GM21825 (cell line): Measurements from ENCODE around the gene KNOP1.
"Not testable (repeated sequence)": the region's sequence is repeated elsewhere in the genome, so short reads cannot be mapped to it uniquely, and the experiment has no call there.

Experiments
- ATAC-seq: cut with Tn5 transposase; IDR thresholded peaks from one replicate; pipeline ENCODE4 v1.9.1; 2021; ENCODE audit warnings: mild to moderate bottlenecking, moderate library complexity; ENCODE audit not compliant: unreplicated experiment

Gene KNOP1

DNA sequence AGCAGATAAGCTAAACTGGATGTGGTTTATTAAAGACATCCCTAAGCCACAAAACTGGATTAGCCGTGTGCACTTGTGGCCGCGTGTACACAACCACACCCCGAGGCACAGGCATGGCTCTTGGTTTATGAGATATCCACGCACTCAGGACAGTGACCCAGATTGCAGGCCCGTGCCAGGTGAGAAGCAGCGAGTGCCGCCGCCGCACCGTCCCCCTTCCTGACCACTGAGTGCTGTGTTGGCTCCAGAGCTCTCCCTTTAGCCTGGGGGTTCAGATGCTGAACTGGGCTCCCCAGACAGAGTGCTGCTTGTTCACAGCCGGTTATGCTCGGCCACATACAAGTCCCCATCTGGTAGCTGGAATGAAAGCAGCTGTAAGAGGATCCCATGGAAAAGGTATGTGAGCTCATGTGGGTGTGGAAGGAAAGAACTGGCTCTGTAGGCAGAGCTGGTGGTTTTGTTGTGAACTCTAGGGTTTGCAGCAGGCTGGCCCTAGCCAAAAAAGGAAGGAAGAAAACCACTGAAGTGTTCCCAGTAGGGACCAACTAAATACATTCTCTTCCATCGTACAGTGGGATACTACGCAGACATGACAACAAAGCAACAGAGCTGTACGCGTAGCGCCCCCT is 29.5 kb downstream of the KNOP1 start:
- no peak for ATAC-seq

DNA sequence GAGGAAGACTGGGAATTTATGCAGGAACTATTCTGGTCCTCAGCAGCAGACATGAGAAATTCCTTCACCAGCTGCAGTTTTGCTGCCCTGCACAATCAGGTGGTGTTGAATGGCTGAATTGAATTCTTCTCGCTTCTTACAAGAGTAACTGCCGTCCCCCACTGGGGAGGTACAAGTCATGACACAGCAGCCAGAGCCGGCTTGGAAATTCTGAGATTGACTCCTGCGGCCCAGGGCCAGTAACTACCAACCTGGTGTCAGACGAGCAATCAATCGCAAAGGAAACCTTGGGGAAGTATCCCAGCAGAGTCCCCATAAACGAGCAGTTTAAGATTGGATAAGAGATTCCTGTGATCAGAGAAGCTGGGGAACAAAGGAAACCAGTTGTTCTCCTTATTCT is 30.7 kb downstream of the KNOP1 start:
- no peak for ATAC-seq

DNA sequence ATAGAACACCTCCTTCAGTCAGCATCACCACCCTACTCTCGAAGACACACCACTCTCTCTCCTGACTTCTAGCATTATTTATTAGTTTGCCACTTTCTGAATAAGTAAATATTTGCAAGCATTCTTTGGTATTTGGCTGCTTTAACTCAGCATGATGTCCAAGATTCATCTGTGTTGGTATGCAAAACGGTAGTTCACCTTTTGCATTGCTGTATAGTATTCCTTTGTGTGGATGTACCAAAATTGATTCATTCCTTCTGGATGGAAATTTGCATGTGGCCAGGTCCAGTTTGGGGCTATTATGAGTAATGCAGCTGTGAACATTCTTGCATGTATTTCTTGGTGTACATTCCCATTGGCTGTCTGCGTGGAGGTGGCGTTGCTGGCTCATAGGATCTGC is 32.9 kb downstream of the KNOP1 start:
- no peak for ATAC-seq

DNA sequence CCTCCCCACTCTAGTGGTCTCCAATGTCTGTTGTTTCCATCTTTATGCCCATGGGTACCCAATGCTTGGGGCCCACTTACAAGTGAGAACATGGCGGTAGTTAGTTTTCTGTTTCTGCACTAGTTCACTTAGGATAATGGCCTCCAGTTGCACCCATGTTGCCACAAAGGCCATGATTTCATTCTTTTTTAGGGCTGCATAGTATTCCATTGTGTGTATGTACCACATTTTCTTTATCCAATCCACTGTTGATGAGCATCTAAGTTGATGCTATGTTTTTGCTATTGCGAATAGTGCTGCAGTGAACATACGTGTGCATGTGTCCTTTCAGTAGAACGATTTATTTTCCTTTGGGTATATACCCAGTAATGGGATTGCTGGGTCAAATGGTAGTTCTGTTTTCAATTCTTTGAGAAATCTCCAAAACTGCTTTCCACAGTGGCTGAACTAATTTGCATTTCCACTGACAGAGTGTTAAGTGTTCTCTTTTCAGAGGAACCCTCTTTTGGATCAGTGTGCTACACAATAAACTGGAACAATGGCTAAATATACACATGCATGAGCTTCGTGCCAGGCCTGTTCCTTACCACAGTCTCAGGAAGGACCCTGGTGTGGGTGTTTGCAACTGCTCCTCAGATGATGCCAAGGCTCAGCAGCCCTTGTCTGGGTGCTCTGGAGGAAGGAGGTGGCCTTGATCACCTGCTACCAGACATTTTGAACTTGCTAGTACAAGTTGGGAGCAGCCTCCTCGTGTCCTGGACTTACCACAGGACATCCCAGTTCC is 34.4 kb downstream of the KNOP1 start:
- ATAC-seq: no peak

DNA sequence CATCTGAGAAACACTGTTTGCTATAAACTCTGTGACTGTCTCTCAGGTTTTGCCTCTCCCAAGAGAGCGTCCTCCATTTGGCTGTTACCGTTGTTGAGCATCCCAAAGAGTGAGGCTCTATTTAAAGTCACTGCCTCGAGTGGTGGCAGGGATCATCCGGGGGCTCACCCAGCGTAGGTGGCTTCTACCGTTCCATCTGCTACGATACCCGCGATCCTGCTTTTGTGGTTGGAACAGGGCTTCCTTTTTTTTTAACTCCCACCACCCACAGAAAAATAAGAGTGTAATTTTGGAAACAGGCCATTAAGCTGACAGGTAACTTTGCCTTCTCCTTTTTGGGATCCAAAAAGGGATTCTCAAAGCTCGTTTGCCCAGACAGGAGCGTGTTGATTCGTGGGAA is 36.4 kb downstream of the KNOP1 start:
- ATAC-seq: no peak

DNA sequence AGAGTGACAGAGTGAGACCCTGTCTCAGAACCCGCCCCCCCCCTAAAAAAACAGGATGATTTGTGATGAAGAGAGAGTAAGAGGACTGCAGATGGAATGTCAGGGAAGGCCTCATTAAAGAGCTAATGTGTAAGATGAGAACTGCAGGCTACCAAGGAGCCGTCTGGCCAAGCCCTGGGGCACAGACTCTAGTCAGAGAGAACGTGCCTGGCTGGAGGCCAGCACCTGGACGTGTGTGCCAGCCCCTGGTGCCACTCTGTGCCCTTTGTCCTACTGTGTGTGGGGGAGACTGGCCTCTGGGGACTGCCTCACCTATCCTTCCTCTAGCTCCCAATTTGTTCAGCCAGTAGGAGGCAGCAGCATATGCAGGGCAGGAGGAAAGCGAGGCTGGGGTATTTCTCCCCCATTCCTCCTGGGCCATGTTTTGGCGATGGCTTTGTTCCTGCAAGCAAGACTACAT is 37.1 kb downstream of the KNOP1 start:
- no peak for ATAC-seq

DNA sequence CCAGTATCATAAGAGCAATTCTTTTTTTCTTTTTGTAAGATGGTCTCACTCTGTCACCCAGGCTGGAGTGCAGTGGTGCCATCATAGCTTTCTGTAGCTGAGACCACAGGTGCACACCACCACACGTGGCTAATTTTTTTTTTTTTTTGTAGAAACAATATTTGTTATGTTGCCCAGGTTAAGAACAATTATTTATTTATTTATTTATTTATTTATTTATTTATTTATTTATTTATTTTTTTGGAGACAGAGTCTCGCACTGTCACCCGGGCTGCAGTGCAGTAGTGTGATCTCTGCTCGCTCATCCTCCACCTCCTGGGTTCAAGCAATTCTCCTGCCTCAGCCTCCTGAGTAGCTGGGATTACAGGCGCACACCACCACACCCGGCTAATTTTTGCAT is 38.7 kb downstream of the KNOP1 start:
- ATAC-seq: not testable (repeated sequence)

DNA sequence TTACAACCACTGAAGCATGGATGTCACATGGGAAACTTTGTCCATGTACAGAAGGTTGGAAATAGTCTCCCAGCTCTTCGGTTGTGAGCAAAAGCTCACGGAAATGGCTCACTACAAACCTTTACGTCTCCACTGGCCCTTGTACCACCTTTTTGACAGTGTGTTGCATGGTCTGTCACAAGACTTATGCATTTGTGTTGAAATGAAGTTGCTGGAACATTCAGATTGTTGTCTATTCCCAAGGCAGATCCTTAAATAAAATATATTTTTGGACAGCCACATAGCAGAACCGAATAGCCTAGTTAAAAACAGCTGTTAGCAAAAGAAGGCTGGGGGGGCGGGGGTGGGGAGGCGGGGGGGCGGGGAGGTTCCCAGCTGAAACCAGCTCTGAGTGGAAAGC is 39.2 kb downstream of the KNOP1 start:
- no peak for ATAC-seq

DNA sequence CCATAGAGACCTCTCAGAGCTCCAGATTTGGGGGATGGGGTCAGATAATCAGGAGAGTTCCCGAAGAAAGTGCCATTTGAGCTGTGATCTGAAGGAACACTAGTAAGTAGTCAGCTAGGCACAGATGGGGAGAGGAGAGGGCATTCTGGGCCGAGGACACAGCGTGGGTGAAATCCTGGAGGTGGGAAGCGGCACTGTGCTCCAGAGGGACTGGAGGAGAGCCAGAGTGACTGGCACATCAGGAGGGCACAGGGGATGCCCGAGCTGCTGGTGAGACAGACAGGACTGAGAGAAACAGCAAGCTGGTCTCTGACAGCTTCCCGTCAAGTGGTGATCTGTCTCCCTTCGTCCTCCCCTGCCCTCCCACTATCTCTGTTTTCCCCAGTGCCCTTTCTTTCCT is 40.6 kb downstream of the KNOP1 start:
- ATAC-seq: no peak

DNA sequence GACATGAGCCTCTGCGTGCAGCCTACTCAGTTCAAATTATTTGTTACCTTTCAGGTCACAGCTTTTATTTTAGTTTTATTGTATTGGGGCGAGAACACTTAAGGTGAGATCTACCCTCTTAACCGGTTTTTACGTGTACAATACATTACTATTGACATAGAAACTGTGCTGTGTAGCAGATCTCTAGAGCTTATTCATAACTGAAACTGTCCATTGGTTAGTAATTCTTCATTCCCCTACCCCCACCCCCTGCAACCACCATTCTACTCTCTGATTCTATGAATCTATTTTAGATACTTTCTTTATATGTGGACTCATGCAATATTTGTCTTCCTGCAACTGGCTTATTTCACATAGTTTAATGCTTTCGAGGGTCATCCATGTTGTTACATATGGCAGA is 43.5 kb downstream of the KNOP1 start:
- ATAC-seq: no peak

DNA sequence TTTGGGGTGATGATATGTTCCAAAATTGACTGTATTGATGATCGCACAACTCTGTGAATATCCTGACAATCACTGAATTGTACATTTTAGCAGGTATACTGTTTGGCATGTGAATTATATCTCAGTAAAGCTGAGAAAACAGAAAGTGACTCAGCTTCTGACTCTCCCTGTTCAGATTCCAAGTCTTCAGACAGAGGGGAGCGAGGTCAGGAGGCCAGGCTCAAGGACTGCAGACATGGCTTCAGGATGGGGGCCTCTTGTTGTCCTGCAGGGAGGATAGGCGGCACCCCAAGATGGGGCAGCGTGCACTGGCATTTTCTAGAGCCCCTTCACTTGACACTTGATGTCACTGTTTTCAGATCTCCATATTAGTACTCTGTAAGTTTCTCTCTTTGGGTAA is 45.6 kb downstream of the KNOP1 start:
- ATAC-seq: no peak

DNA sequence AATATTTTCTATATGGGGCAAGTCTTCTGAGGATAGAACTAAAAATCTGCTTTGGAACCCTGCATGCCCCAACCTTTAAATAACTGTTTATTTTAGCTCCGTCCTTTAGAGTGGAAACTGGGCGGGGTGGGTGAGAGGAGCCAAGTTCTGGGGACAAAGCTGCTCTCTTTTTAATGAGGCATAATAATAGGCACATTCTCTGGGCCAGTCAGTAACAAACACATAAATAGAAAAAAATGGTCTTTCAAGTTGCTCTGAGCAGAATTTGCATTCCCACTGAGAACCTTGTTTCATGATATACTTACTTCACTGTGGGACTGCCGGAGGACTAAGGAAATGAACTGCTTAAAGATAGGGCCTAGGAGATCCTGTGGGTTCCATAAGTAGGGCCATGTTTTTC is 51.5 kb downstream of the KNOP1 start:
- no peak for ATAC-seq

DNA sequence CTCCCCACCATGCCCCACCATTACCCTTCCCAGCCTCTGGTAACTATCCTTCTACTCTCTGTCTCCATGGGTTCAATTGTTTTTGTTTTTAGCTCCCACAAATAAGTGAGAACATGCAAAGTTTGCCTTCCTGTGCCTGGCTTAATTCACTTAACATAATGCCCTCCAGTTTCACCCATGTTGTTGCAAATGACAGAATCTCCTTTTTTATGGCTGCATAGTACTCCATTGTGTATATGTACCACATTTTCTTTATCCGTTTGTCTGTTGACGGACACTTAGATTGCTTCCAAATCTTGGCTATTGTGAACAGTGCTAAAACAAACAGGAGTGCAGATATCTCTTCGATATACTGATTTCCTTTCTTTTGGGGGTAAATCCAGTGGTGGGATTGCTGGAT is 52.7 kb downstream of the KNOP1 start:
- not testable (repeated sequence) for ATAC-seq

DNA sequence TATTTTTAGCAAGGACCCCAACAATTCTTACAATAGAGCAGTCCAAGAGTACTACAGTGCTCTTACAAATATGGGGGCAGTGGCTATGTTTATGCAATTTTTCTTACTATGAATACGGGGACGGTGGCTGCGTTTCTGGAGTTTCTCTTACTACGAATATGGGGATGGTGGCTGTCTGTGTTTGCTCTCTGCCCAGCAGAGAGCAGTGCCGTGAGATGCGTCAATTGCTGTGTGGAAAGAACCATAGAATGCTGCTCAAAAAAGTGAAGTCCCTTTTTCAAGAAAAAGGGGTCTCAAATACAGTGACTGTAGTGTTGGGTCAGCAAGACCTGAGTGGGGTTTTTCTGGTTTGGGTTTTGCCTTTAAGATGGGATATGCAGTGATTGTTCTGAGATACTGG is 53.9 kb downstream of the KNOP1 start:
- no peak for ATAC-seq

DNA sequence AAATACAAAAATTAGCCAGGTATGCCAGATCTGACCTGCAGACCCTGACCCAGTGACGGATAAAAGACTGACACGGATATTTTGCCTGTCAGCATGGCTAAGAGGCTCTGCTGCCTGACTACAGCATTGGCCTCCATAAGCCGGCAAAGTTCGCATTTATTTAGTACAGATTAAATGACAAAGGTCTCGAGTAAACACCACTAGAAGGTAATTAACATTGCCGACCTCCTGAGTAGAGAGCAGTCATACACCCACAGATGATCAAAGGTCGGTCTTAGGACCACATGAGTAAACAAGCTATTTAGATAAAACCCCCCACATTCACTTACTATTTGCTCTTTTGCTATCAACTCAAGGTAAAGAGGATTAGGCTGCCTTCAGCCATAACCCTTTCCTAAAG is 55.7 kb downstream of the KNOP1 start:
- no peak for ATAC-seq

DNA sequence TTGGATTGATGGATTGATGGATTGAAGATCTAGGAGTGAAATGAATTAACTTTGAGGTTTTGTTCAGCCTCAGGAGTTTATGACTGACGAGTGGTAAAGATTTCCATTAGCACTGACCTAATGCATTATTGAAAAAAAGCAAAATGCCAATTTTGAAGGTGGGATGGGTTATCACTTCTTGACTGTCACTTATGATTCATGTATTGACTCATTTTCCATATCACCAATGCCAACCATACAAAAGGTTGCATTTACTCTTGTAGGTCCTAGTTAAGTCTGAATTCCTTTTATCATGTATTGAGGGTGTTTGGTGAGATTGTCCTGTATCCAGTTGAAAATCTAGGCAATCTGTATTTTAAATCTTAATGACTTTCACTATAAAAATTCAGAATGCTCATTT is 57.6 kb downstream of the KNOP1 start:
- no peak for ATAC-seq

DNA sequence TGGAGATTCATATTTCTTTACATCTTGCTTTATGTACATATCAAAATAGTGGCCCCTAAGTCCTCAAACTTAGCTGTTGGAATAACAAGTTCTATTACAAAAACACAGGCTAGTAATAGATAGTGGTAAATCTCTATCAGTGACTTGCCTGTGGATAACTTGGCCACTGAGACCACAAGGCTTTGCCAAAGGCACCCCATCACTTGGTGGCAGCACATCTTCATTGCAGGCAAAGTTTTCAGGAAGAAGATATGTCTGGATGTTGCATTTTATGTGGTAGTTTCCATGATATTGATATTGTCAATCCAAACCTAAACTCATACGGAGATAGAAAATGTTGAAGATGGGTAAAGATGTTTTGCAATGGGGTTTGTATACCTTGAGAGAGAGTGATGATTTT is 58.5 kb downstream of the KNOP1 start:
- ATAC-seq: no peak

DNA sequence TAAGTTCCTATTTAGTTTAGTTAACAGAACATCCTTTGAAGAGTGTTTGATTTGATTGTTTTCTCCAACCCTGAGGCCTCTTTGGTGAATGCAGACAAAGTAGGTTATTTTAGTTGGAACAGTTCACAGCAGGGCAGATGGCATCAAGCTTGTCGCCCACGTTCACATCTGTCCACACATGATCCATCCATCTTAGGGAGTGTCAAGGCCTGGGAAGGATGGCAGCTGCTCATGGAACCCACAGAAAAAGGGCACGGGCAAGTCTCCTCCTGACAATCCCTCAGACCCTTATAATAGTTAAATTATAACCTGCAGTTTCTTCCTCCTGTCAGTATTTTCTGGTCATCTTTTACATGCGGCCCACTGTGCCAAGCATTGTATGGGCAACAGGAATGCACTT is 60.2 kb downstream of the KNOP1 start:
- ATAC-seq: no peak

DNA sequence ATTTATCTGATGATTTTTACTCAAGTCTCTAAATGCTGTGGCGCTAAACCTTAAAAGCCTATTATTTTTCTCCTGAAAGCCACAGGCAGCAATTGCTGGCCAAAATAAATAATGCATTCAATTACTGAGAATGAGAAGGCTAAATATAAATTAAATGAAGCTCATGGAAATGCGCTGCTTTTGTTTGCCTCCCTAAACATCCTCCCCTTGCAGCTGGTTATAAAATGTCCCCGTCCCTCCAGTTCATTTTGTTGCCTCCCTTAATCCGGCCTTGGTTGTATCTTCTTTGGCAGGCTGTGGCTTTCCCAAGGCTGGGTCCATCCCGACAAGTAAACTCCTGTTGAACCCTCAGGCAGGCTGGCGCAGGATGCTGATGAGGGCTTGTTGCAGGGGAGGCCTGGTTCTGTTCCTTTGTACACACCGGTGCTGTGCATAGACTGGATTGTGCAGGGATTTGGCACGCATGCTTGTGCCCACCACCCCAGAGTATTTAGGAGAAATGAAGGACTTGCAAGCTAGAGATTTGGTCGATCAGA is 62.7 kb downstream of the KNOP1 start:
- ATAC-seq: no peak

DNA sequence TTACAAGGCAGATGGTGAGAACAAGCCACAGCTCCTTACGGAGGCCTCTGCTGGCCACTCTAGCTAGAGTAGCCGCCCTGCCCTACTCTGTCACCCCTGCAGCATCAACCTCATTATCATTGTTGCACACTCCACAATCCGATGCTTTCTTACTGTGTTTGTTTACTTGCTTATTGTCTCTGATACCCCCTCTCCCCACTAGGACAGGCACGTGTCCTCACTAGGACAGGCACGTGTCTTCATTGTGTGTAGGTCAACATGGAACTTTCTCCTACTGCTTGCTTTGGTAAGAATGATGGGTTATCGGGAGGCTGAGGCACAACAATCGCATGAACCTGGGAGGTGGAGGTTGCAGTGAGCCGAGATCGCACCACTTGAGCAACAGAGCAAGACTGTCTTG is 63.9 kb downstream of the KNOP1 start:
- no peak for ATAC-seq
